H7 (cell line): ENCODE measurements around the gene MBOAT1. TPM values are rescaled to one million over a fixed set of nuclear protein-coding genes. Genes with fewer than 3 reads are reported as not detected.
A peak's percentile ranks its signal among the peaks of the same experiment; 100 is the strongest.

ENCODE experiments used
- DNase-seq: peaks from one replicate; pipeline ENCODE4 v3.0.0; 2012
- H3K27me3 ChIP-seq: 2 replicates; pipeline ENCODE4 v1.6.0; 2011; ENCODE audit warnings: mild to moderate bottlenecking, low read length; ENCODE audit not compliant: control insufficient read depth, insufficient read depth
- H3K36me3 ChIP-seq: replicated peaks from 2 replicates; pipeline ENCODE4 v1.5.1; 2011; ENCODE audit warnings: low read length; ENCODE audit not compliant: control insufficient read depth, insufficient read depth
- H3K4me3 ChIP-seq: 2 replicates; pipeline ENCODE4 v1.5.1; 2011; ENCODE audit warnings: low read depth, mild to moderate bottlenecking, control low read depth, low read length, moderate library complexity; ENCODE audit not compliant: insufficient read depth
- total RNA-seq: library from RNA; depleted of rRNA; stranded (reverse); fragments of >200 nt; shearing (Covaris generic); gene quantifications from 2 replicates; pipeline ENCODE4 v1.2.3, GENCODE V29; 2014; rRNA removed

Gene MBOAT1
- total RNA-seq, 1 experiment from 2014 or later, result 17.9 TPM

- Histone ChIP-seq H3K27me3 (no peaks in the 10 kb centered on the region), H3K36me3 (no peaks in the 10 kb centered on the region; the same call in 1 of the 2 replicates), H3K4me3 (no peak overlapping the region)
- DNase-seq, result no peak
Observed at GRCh38 chr6:20069021-20069522, 143.2 kb downstream of the MBOAT1 start.

DNA sequence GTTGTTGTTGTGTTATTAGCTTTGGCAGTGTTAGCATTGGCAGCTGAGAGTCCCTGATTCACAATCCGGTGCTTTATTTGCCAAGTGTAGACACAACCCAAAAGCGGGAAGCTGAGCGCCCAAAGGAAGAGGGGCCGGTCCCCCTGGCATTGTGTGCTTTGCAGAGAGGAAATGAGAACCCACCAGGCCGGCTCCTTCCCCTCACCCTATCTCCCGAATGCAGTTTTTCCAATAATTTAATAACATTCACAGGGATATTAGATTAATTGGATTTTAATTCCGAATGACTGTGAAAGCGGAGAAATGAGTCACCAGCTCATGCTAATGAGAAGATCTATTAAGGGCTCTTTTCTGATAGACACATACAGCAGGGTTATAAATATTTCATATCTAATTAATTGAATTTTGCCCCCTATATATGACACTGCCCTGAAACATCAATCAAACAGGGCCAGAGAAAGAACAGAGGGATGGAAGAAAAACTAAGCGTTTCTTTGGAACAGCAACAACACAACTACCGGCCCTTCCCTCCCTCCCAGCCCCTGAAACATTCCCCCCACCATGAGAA is 143.8 kb downstream of the MBOAT1 start:
- DNase-seq, result no peak
- H3K36me3 ChIP-seq, result no peaks in the 10 kb centered on the region; the same call in 1 of the 2 replicates
- H3K4me3 ChIP-seq, result no peak overlapping the region
- no peaks in the 10 kb centered on the region for H3K27me3 ChIP-seq

DNA sequence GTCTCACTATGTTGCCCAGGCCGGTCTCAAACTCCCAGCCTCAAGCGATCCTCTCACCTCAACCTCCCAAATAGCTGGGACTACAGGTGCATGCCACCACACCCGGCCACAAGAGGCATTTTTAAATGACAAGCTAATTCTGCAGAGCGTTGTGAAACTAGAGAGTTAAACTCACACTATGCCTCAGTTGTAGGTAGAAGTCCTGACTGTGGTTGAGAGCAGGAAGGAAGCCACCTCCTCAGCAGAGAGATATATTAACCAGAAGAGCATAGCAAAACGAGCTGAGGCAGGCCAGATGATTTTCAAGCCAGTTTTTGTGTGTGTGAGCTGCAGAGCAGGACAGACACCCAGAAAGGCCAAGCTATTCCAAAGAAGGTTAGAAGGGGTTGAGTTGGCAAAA is 150.3 kb downstream of the MBOAT1 start:
- no peak for DNase-seq
- H3K36me3 ChIP-seq, result no peaks in the 10 kb centered on the region
- no peak overlapping the region for H3K4me3 ChIP-seq
- no peaks in the 10 kb centered on the region for H3K27me3 ChIP-seq

- DNase-seq, result no peak
- Histone ChIP-seq H3K36me3 (no peaks in the 10 kb centered on the region), H3K4me3 (no peak overlapping the region), H3K27me3 (no peaks in the 10 kb centered on the region)
Observed at GRCh38 chr6:20060252-20060651, 152.0 kb downstream of the MBOAT1 start.

- Histone ChIP-seq H3K4me3 (no peak overlapping the region), H3K27me3 (no peaks in the 10 kb centered on the region), H3K36me3 (no peaks in the 10 kb centered on the region)
- peak; percentile 24 for DNase-seq
Observed at GRCh38 chr6:20058912-20059311, 153.4 kb downstream of the MBOAT1 start.

DNA sequence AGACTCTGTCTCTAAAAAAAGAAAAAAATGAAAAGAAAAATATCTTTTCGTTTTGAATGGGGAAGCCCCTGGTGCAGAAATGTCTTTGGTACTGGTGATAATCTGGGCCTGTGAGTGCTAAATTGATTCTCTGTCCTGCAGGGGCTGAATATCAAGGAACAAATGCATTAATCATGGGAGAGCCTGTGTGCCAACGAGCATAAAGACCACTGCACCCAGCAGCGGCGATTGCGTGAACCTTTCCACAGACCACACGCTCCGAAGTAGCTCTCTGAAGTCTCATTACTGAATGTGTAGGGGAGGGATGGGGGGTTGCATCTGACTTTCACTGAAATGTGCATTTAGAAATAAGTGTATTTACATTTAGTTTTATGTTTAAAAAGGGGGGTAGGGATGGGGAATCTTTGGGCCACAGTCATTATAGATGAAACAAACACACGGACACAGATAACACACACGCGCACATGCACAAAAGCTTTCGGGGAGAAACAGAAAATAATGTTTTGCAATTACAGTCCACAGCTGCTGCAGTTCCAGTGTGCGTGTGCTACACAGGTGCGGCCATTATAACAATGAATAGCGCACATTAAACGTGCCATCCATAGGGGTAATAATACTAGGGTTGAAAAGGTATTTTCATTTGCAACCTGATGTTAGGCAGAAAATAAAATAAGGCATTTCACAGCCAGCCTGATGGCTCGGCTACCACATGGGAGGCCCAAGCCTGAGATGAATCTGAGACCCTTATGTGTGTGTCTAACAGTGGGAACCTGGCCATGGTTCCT is 154.0 kb downstream of the MBOAT1 start:
- Histone ChIP-seq H3K4me3 (no peak overlapping the region), H3K36me3 (no peaks in the 10 kb centered on the region), H3K27me3 (no peaks in the 10 kb centered on the region)
- DNase-seq, result no peak

DNA sequence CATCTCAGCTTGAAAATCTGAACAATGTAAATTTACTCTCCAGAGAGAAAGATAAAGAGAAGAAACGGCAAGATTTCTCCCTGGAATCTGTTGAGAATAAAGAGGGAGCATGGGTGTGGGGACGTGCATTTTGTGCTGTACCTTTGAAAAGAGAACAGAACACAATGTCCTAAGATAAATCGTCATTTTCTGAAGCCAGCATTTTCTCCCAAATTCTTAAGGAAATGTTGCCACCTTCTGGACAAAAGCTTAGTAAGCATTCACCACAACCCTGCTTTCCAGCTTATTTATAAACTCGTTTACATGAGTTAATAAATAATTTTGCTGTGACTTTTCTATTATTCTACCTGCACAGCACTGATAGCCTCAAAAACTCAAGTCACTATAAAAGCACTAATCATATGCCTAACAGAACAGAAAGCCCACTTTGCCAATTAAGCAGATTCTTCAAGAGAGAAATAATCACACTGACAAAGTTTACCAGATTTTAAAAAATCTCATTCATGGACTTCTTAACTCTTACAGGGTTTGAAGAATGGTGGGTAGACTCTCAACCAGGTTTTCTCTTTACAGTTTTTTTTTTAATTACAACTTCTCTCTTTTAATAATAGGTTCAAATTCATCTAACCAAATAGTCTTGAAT is 155.8 kb downstream of the MBOAT1 start:
- Histone ChIP-seq H3K4me3 (no peak overlapping the region), H3K27me3 (no peaks in the 10 kb centered on the region), H3K36me3 (no peaks in the 10 kb centered on the region)
- DNase-seq, result peak; percentile 35

GRCh38 chr6:20055916-20056315 is 156.4 kb downstream of the MBOAT1 start:
- Histone ChIP-seq H3K4me3 (no peak overlapping the region), H3K36me3 (no peaks in the 10 kb centered on the region), H3K27me3 (no peaks in the 10 kb centered on the region)
- DNase-seq, result no peak

Other genes with a start within 250 kb of the MBOAT1 start
- 12.5 and 16.7 TPM in 2 replicates for gene E2F3, start 189.4 kb upstream of the MBOAT1 start, total RNA-seq